Esophagus muscularis mucosa (tissue), 4 donors: ENCODE data around the gene TP73. TPM values are rescaled to one million over a fixed set of nuclear protein-coding genes. Genes with fewer than 3 reads are reported as not detected.
A peak's percentile ranks its signal among the peaks of the same experiment; 100 is the strongest.

Experiments used
- DNase-seq: peaks from one replicate; pipeline ENCODE4 v3.0.0-alpha.2; 2017; ENCODE audit errors: extremely low spot score
- H3K27ac ChIP-seq, 4 donors: fragments of 200-600 bp; sonication (generic); replicated peaks in 1 of 4; 1 replicate in 3 of 4; 2 replicates in 1 of 4; pipeline ENCODE4 v1.5.1; 2016 to 2019; ENCODE audit warnings: mild to moderate bottlenecking in 1 of 4
- H3K27me3 ChIP-seq, 4 donors: fragments of 200-600 bp; sonication (generic); one replicate each; pipeline versions ENCODE4 v1.5.1 to v1.6.0; 2016 to 2019
- H3K36me3 ChIP-seq, 4 donors: fragments of 200-600 bp; sonication (generic); one replicate each; pipeline ENCODE4 v1.5.1; 2016 to 2019
- H3K4me1 ChIP-seq, 4 donors: fragments of 200-600 bp; sonication (generic); one replicate each; pipeline ENCODE4 v1.5.1; 2016 to 2019
- H3K4me3 ChIP-seq, 4 donors: fragments of 200-600 bp; sonication (generic); 1 replicate in 2 of 4; 2 replicates in 2 of 4; pipeline ENCODE4 v1.5.1; 2016 to 2019; ENCODE audit warnings: mild to moderate bottlenecking in 4 of 4, moderate library complexity in 1 of 4
- H3K9me3 ChIP-seq, 4 donors: fragments of 200-600 bp; sonication (generic); 1 replicate in 3 of 4; 2 replicates in 1 of 4; pipeline ENCODE4 v1.5.1; 2016 to 2019
- CTCF ChIP-seq, 3 experiments: fragments of 200-600 bp in 2 of 3; fragments of 450-650 bp in 1 of 3; sonication (generic) in 2 of 3; IDR thresholded peaks; one replicate each; pipeline ENCODE4 v1.5.1; 2017 to 2019; ENCODE audit warnings: antibody characterized with exemption in 3 of 3, mild to moderate bottlenecking in 2 of 3, moderate library complexity in 1 of 3
- EP300 ChIP-seq: sonication (generic); formaldehyde crosslinking; IDR thresholded peaks from one replicate; pipeline ENCODE4 v1.6.1; 2017; ENCODE audit warnings: antibody characterized with exemption
- POLR2A ChIP-seq: fragments of 450-650 bp; IDR thresholded peaks from one replicate; pipeline ENCODE4 v1.6.1; 2017; ENCODE audit warnings: antibody characterized with exemption, moderate library complexity, mild to moderate bottlenecking, low read depth
- POLR2AphosphoS5 ChIP-seq, 2 donors: sonication (generic); formaldehyde crosslinking; IDR thresholded peaks; one replicate each; pipeline ENCODE4 v1.6.1; 2017; ENCODE audit warnings: antibody characterized with exemption in 2 of 2
- WGBS: methylation state at CpG from one replicate; pipeline ENCODE4 v1.1.5; 2018; 5-methylcytosine and 5-hydroxymethylcytosine counted together
- intact Hi-C: fragments of 100-400 bp; cut with DNase I; formaldehyde crosslinking; loops from one replicate; pipeline ENCODE4 v1.15.1; 2023
- total RNA-seq, 4 donors: library from RNA; depleted of rRNA; stranded (reverse); fragments of >200 nt; gene quantifications; one replicate each; pipeline versions ENCODE4 v1.1.0 to v1.2.1, GENCODE V29; 2016

Gene TP73
- total RNA-seq, 4 donors from 2014 or later, result not detected

- H3K4me3 ChIP-seq, result peak within 1 kb of the TSS; percentile 83 to 92 (median 88)
- H3K9me3 ChIP-seq, result no peaks in the 10 kb centered on the region
- intact Hi-C loops, result no loop called here
- peaks cover 9 to 43% (median 40%) of the 10 kb centered on the region in 4 donors for H3K27me3 ChIP-seq
- WGBS, result 9% methylated on average over 40 of the region's 60 CpGs
- H3K4me1 ChIP-seq, result peaks cover 30 to 49% (median 44%) of the 10 kb centered on the region in 4 donors
- H3K36me3 ChIP-seq, result peaks cover 17 to 34% (median 27%) of the 10 kb centered on the region in 4 donors
- DNase-seq, result peak; percentile 97
- TF ChIP-seq CTCF (IDR thresholded peaks at IDR 0.05), result no peak
- TF ChIP-seq POLR2A, result no peak
- peak; percentile 91 to 93 for TF ChIP-seq POLR2AphosphoS5 (IDR thresholded peaks at IDR 0.05)
- H3K27ac ChIP-seq, result peak within 1 kb of the TSS in 3 of 4 donors; percentile 37 to 55 (median 51)
These were observed 2.7 kb upstream of the TP73 start, which contains the start of gene WRAP73 for GRCh38 chr1:3649342-3650247. Gene WRAP73, minus strand, starts transcription at chr1:3650103. Its CDS starts 104 bp downstream, at chr1:3649999.

- no peak for TF ChIP-seq CTCF (IDR thresholded peaks at IDR 0.05)
- no peak for TF ChIP-seq EP300
- peak in 1 of 2 donors; percentile 56 for TF ChIP-seq POLR2AphosphoS5 (IDR thresholded peaks at IDR 0.05)
- TF ChIP-seq POLR2A, result no peak
- H3K27ac ChIP-seq, result no peak overlapping the region
- DNase-seq, result no peak
- WGBS, result 17% methylated on average over 15 of the region's 50 CpGs
- no peaks in the 10 kb centered on the region for H3K9me3 ChIP-seq
- H3K4me1 ChIP-seq, result peaks cover 30 to 49% (median 44%) of the 10 kb centered on the region in 4 donors
- intact Hi-C loops, result no loop called here
- peak overlapping the region; percentile 83 to 92 (median 88) for H3K4me3 ChIP-seq
- H3K36me3 ChIP-seq, result peaks cover 11 to 26% (median 20%) of the 10 kb centered on the region in 4 donors
- peaks cover 9 to 52% (median 43%) of the 10 kb centered on the region in 4 donors for H3K27me3 ChIP-seq
These were observed 1.9 kb upstream of the TP73 start for GRCh38 chr1:3650248-3651025.

GRCh38 chr1:3651026-3651929 lies 1.0 kb upstream of the TP73 start:
- intact Hi-C loops, result no loop called here
- H3K27ac ChIP-seq, result no peak overlapping the region
- TF ChIP-seq POLR2A (no peak), POLR2AphosphoS5 (IDR thresholded peaks at IDR 0.05) (no peak), CTCF (IDR thresholded peaks at IDR 0.05) (no peak), EP300 (no peak)
- 18% methylated on average over 24 of the region's 83 CpGs for WGBS
- peaks cover 9 to 60% (median 43%) of the 10 kb centered on the region in 4 donors for H3K27me3 ChIP-seq
- H3K9me3 ChIP-seq, result no peaks in the 10 kb centered on the region
- peak overlapping the region; percentile 83 to 92 (median 88) for H3K4me3 ChIP-seq
- no peak for DNase-seq
- peaks cover 30 to 49% (median 44%) of the 10 kb centered on the region in 4 donors for H3K4me1 ChIP-seq
- H3K36me3 ChIP-seq, result peaks cover 8 to 17% (median 12%) of the 10 kb centered on the region in 4 donors
